Subcutaneous adipose tissue (tissue), 4 donors: ENCODE data around the gene SPATA16. TPM values are rescaled to one million over a fixed set of nuclear protein-coding genes. Genes with fewer than 3 reads are reported as not detected.

ENCODE experiments used
- CTCF ChIP-seq: fragments of 450-650 bp; IDR thresholded peaks from one replicate; pipeline ENCODE4 v1.5.1; 2016; ENCODE audit warnings: low read depth, mild to moderate bottlenecking, control low read depth, antibody characterized with exemption, moderate library complexity
- total RNA-seq, 4 donors: library from RNA; depleted of rRNA; stranded (reverse); fragments of >200 nt; gene quantifications; one replicate each; pipeline ENCODE4 v1.1.0, GENCODE V29; 2016

The SPATA16 gene
- total RNA-seq, 4 donors from 2014 or later = not detected

DNA sequence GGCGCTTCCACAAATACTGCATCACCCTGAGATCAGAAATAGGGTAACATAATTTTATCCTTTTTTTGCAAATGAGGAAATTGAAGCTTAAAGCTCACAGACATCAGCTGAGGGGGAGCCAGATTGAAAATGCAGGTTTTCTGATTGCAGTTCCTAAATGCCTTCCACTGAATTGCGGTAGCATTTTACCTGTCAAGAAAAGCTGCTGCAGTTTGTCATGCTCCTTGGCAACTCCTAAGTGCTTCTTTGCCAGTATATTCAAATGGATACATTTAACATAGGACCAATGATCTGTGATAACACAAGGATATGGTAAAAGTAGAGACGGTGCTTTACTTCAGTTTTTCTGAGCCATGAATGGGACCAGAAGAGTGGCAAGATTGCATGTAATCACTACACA lies 50.5 kb downstream of the SPATA16 start:
- no peak for TF ChIP-seq CTCF

- no peak for TF ChIP-seq CTCF
These were observed 51.8 kb downstream of the SPATA16 start for GRCh38 chr3:173089283-173089682.

- TF ChIP-seq CTCF = no peak
These were observed 62.5 kb downstream of the SPATA16 start for GRCh38 chr3:173078525-173078924.

- no peak for TF ChIP-seq CTCF
These were observed 74.7 kb downstream of the SPATA16 start for GRCh38 chr3:173066044-173067004.

- no peak for TF ChIP-seq CTCF
These were observed 75.5 kb downstream of the SPATA16 start for GRCh38 chr3:173065543-173065981.

DNA sequence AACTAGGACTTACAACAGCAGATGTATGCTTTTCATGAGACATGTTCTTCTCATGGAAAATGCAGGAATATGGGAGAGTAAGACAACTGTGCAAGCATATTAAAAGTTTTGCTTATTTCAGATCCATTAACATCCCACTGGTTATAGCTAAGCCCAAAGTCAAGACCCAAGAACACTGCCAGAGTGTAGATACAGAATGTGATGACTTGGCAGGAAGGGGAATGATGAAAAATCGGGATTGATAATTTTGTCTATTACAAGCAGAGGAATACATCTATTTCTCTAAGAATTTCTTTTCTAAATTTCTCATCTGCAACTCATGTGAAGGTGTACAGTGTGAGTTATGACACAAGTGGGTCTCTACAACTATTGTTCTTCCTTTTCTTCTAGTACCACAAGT lies 76.4 kb downstream of the SPATA16 start:
- TF ChIP-seq CTCF = no peak

- TF ChIP-seq CTCF = no peak
These were observed 82.8 kb downstream of the SPATA16 start for GRCh38 chr3:173058229-173058628.
